Ovary (tissue), 9 donors: Measurements from ENCODE around the gene NPHP4. TPM values are rescaled to one million over a fixed set of nuclear protein-coding genes. Genes with fewer than 3 reads are reported as not detected.

Source experiments
- DNase-seq, 5 donors: peaks; one replicate each; pipeline ENCODE4 v3.0.0-alpha.2; 2019 to 2020
- H3K27ac ChIP-seq, 2 donors: fragments of 200-600 bp; one replicate each; pipeline versions ENCODE4 v1.5.1 to v1.8.0; 2019 to 2022
- H3K27me3 ChIP-seq: fragments of 200-600 bp; one replicate; pipeline ENCODE4 v1.8.0; 2022
- H3K36me3 ChIP-seq: fragments of 200-600 bp; sonication (generic); one replicate; pipeline ENCODE4 v1.5.1; 2019
- H3K4me1 ChIP-seq: one replicate; pipeline ENCODE4 v1.8.1; 2013; ENCODE audit warnings: mild to moderate bottlenecking, moderate library complexity; ENCODE audit not compliant: insufficient read depth
- H3K4me3 ChIP-seq: fragments of 200-600 bp; sonication (generic); one replicate; pipeline ENCODE4 v1.5.1; 2017
- H3K9me3 ChIP-seq, 2 donors: fragments of 200-600 bp in 1 of 2; sonication (generic) in 1 of 2; one replicate each; pipeline versions ENCODE4 v1.5.1 to v1.8.1; 2013 to 2019; ENCODE audit warnings: mild to moderate bottlenecking in 1 of 2, moderate library complexity in 1 of 2
- CTCF ChIP-seq, 3 donors: fragments of 450-650 bp in 2 of 3; fragments of 200-600 bp in 1 of 3; IDR thresholded peaks; one replicate each; pipeline versions ENCODE4 v1.5.1 to v1.8.0; 2016 to 2022; ENCODE audit warnings: antibody characterized with exemption in 3 of 3, mild to moderate bottlenecking in 1 of 3
- EP300 ChIP-seq: sonication (generic); formaldehyde crosslinking; IDR thresholded peaks from one replicate; pipeline ENCODE4 v1.6.1; 2017; ENCODE audit warnings: antibody characterized with exemption
- POLR2A ChIP-seq: fragments of 450-650 bp; IDR thresholded peaks from one replicate; pipeline ENCODE4 v1.6.1; 2017; ENCODE audit warnings: antibody characterized with exemption, mild to moderate bottlenecking, moderate library complexity
- WGBS, 3 donors: extraction: QIAGEN DNeasy Blood & Tissue Kit in 1 of 3; methylation state at CpG; one replicate each; pipeline versions ENCODE4 v1.1.5 to v1.1.7; 2013 to 2017; 5-methylcytosine and 5-hydroxymethylcytosine counted together
- intact Hi-C, 4 donors: fragments of 100-400 bp; cut with DNase I; formaldehyde crosslinking; loops; one replicate each; pipeline versions ENCODE4 v1.11.0 to v1.15.1; 2022 to 2023
- polyA plus RNA-seq, 2 donors: library from polyadenylated mRNA; stranded (reverse); fragments of 200-250 nt in 1 of 2; fragments of 350-450 nt in 1 of 2; fragmentation: Illumina TruSeq in 1 of 2; extraction: RNeasy Lipid Tissue Mini Kit (QIAGEN cat#74804) in 1 of 2; gene quantifications; one replicate each; pipeline ENCODE4 v1.2.3, GENCODE V29; 2013 to 2014
- total RNA-seq, 7 donors: library from RNA; depleted of rRNA in 2 of 7; stranded (reverse); fragments of >200 nt in 2 of 7; fragmentation: NEBNext Ultra II Directional in 3 of 7; extraction: Animal tissue kit (Norgen Biotek cat#: 25700) in 3 of 7; gene quantifications; one replicate each; pipeline versions ENCODE4 v1.1.0 to v1.2.4, GENCODE V29; 2016 to 2023
- donor health status: DM: no; HTN: no; CAD: no; lungs with moderate emphysema.
- donor health status: DM: no; HTN: no; CAD: no.
- donor health status: Bipolar disorder and iron deficiency.
- donor health status: DM: yes; HTN: yes; CAD: no.
- donor health status: DM: no; HTN: no; CAD: no.
- donor health status: DM: yes; HTN: yes; CAD: no.

The NPHP4 gene
- total and polyA plus RNA-seq, 9 donors: 1.5 to 20.8 (median 10.7) TPM

GRCh38 chr1:5889901-5890300 is 102.3 kb downstream of the NPHP4 start:
- intact Hi-C loops: no loop called here
- Histone ChIP-seq H3K4me3 (no peak overlapping the region), H3K4me1 (no peaks in the 10 kb centered on the region), H3K27me3 (no peaks in the 10 kb centered on the region), H3K36me3 (no peaks in the 10 kb centered on the region), H3K27ac (no peak overlapping the region), H3K9me3 (no peaks in the 10 kb centered on the region)
- no peak for TF ChIP-seq POLR2A
- TF ChIP-seq CTCF (IDR thresholded peaks at IDR 0.05): no peak
- no peak for TF ChIP-seq EP300
- WGBS, 3 donors: 47 to 61% (median 60%) methylated on average over 12 of the region's 12 CpGs
- no peak for DNase-seq

- no peaks in the 10 kb centered on the region for H3K36me3 ChIP-seq
- H3K4me1 ChIP-seq: no peaks in the 10 kb centered on the region
Observed at GRCh38 chr1:5889462-5889861, 102.8 kb downstream of the NPHP4 start.

GRCh38 chr1:5888606-5889211 is 103.5 kb downstream of the NPHP4 start:
- WGBS, 3 donors: 86 to 94% (median 87%) methylated on average over 13 of the region's 13 CpGs
- H3K27ac ChIP-seq: no peak overlapping the region
- no peaks in the 10 kb centered on the region for H3K9me3 ChIP-seq
- DNase-seq: no peak
- H3K4me1 ChIP-seq: no peaks in the 10 kb centered on the region
- H3K27me3 ChIP-seq: no peaks in the 10 kb centered on the region
- no peak overlapping the region for H3K4me3 ChIP-seq
- H3K36me3 ChIP-seq: no peaks in the 10 kb centered on the region
- TF ChIP-seq POLR2A (no peak), EP300 (no peak), CTCF (IDR thresholded peaks at IDR 0.05) (no peak)
- intact Hi-C loops: no loop called here

More at GRCh38 chr1:5889462-5889861, 102.8 kb downstream of the NPHP4 start:
- Histone ChIP-seq H3K27ac (no peak overlapping the region), H3K9me3 (no peaks in the 10 kb centered on the region), H3K27me3 (no peaks in the 10 kb centered on the region), H3K4me3 (no peak overlapping the region)
- DNase-seq: no peak
- WGBS, 3 donors: 91% methylated on average over 10 to 12 of the region's 12 CpGs
- intact Hi-C loops: no loop called here
- no peak for TF ChIP-seq CTCF (IDR thresholded peaks at IDR 0.05)
- no peak for TF ChIP-seq POLR2A
- TF ChIP-seq EP300: no peak

GRCh38 chr1:5887971-5888361 is 104.3 kb downstream of the NPHP4 start:
- TF ChIP-seq EP300 (no peak), POLR2A (no peak), CTCF (IDR thresholded peaks at IDR 0.05) (no peak)
- Histone ChIP-seq H3K4me1 (no peaks in the 10 kb centered on the region), H3K27me3 (no peaks in the 10 kb centered on the region), H3K27ac (no peak overlapping the region), H3K36me3 (no peaks in the 10 kb centered on the region), H3K4me3 (no peak overlapping the region), H3K9me3 (no peaks in the 10 kb centered on the region)
- intact Hi-C loops: no loop called here
- 85 to 93% (median 89%) methylated on average over 11 to 15 of the region's 15 CpGs for WGBS, 3 donors
- no peak for DNase-seq
